ENCODE measurements around the gene ELL.

GRCh38 chr19:18466354-18466753 is 55.5 kb downstream of the ELL start:
- TF ChIP-seq, protein P1, sequence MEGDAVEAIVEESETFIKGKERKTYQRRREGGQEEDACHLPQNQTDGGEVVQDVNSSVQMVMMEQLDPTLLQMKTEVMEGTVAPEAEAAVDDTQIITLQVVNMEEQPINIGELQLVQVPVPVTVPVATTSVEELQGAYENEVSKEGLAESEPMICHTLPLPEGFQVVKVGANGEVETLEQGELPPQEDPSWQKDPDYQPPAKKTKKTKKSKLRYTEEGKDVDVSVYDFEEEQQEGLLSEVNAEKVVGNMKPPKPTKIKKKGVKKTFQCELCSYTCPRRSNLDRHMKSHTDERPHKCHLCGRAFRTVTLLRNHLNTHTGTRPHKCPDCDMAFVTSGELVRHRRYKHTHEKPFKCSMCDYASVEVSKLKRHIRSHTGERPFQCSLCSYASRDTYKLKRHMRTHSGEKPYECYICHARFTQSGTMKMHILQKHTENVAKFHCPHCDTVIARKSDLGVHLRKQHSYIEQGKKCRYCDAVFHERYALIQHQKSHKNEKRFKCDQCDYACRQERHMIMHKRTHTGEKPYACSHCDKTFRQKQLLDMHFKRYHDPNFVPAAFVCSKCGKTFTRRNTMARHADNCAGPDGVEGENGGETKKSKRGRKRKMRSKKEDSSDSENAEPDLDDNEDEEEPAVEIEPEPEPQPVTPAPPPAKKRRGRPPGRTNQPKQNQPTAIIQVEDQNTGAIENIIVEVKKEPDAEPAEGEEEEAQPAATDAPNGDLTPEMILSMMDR (IDR thresholded peaks at IDR 0.05): no peak
- TF ChIP-seq RORB (CRISPR knock-in tag; IDR thresholded peaks at IDR 0.05) (no peak), ZNF317 (CRISPR knock-in tag; IDR thresholded peaks at IDR 0.05; ENCODE audit: borderline replicate concordance, low read depth) (no peak), GRHL2 (CRISPR knock-in tag; IDR thresholded peaks at IDR 0.05; ENCODE audit: insufficient replicate concordance, severe bottlenecking) (no peak), ETV6 (CRISPR knock-in tag; IDR thresholded peaks at IDR 0.05) (no peak)
